Measurements from ENCODE around the gene C16orf90. TPM values are rescaled to one million over a fixed set of nuclear protein-coding genes. Genes with fewer than 3 reads are reported as not detected.
A peak's percentile ranks its signal among the peaks of the same experiment; 100 is the strongest.
"Not testable (repeated sequence)": the region's sequence is repeated elsewhere in the genome, so short reads cannot be mapped to it uniquely, and the experiment has no call there.

C16orf90 gene
- total RNA-seq, 2 donors from 2014 or later, result not detected

DNA sequence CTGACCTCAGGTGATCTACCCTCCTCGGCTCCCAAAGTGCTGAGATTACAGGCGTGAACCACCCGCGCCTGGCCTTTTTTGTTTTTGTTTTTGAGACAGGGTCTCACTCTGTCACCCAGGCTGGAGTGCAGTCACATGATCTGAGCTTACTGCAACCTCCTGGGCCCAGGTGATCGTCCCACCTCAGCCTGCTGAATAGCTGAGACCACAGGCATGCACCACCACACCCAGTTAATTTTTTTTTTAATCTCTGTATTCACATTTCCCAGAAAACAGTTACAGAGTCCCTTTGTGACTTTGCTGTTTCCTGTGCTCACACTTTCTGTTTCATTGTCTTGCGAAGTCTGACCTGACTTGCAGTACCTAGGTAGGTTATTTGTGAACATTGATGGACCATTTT is 8.2 kb upstream of the C16orf90 start:
- Mint-ChIP-seq H3K27ac (peak overlapping the region; percentile 69 to 72), H3K27me3 (no peaks in the 10 kb centered on the region), H3K4me1 (ENCODE audit: low read depth in 2 of 2) (peaks cover 28 to 39% of the 10 kb centered on the region in 2 donors), H3K9me3 (peaks cover 3% of the 10 kb centered on the region), H3K4me3 (peak overlapping the region; percentile 70), H3K36me3 (peaks cover 4% of the 10 kb centered on the region)
- ATAC-seq (peak in 1 of 2 donors; percentile 34), DNase-seq (ENCODE audit: low spot score) (peak; percentile 55)

- Mint-ChIP-seq H3K4me1 (ENCODE audit: low read depth in 2 of 2) (peaks cover 28 to 36% of the 10 kb centered on the region in 2 donors), H3K36me3 (no peaks in the 10 kb centered on the region), H3K4me3 (peak overlapping the region; percentile 84), H3K9me3 (peaks cover 3% of the 10 kb centered on the region), H3K27ac (peak overlapping the region; percentile 60 to 81), H3K27me3 (no peaks in the 10 kb centered on the region)
- ATAC-seq, result no peak
- DNase-seq (ENCODE audit: low spot score), result peak; percentile 23
Observed at GRCh38 chr16:3501783-3502400, 6.6 kb upstream of the C16orf90 start.

DNA sequence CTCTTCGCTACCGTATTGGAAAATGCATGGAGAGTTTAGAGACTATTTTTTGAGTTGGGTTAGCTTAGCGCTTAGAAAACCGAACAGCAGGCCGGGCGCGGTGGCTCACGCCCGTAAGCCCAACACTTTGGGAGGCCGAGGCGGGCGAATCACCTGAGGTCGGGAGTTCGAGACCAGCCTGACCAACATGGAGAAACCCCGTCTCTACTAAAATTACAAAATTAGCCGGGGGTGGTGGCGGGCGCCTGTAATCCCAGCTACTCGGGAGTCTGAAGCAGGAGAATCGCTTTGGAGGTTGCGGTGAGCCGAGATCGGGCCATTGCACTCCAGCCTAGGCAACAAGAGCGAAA is 6.1 kb upstream of the C16orf90 start:
- H3K4me3 Mint-ChIP-seq, result peak overlapping the region; percentile 84
- peaks cover 28 to 36% of the 10 kb centered on the region in 2 donors for H3K4me1 Mint-ChIP-seq (ENCODE audit: low read depth in 2 of 2)
- not testable (repeated sequence) for H3K9me3 Mint-ChIP-seq, ATAC-seq, H3K27me3 Mint-ChIP-seq, H3K36me3 Mint-ChIP-seq
- peak; percentile 23 for DNase-seq (ENCODE audit: low spot score)
- peak overlapping the region; percentile 60 to 81 for H3K27ac Mint-ChIP-seq

GRCh38 chr16:3498988-3499387 is 3.7 kb upstream of the C16orf90 start:
- Mint-ChIP-seq H3K27me3 (no peaks in the 10 kb centered on the region), H3K9me3 (peaks cover 3% of the 10 kb centered on the region), H3K4me3 (peak overlapping the region; percentile 3), H3K4me1 (ENCODE audit: low read depth in 2 of 2) (peaks cover 28 to 32% of the 10 kb centered on the region in 2 donors), H3K27ac (no peak overlapping the region), H3K36me3 (no peaks in the 10 kb centered on the region)
- DNase-seq (ENCODE audit: low spot score) (peak; percentile 31), ATAC-seq (no peak)

DNA sequence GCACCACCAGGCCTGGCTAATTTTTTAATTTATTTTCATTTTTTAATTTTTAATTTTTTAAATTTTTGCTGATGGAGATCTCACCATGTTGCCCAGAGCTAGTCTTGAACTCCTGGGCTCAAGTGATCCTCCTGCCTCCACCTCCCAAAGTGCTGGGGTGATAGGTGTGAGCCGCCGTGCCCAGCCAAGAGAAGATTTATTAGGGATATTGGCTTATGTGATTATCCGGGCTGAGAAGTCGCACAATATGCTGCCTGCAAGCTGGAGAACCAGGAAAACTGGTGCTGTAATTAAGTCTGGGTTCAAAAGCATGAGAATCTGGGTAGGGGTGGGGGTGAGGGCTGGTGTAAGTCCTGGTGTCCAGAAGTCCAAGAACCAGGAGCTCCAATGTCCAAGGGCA is 2.5 kb upstream of the C16orf90 start:
- H3K9me3 Mint-ChIP-seq, result peaks cover 3% of the 10 kb centered on the region
- no peaks in the 10 kb centered on the region for H3K27me3 Mint-ChIP-seq
- H3K36me3 Mint-ChIP-seq, result no peaks in the 10 kb centered on the region
- ATAC-seq (no peak), DNase-seq (ENCODE audit: low spot score) (no peak)
- no peak overlapping the region for H3K27ac Mint-ChIP-seq
- no peak overlapping the region for H3K4me3 Mint-ChIP-seq
- peaks cover 24% of the 10 kb centered on the region in 2 donors for H3K4me1 Mint-ChIP-seq (ENCODE audit: low read depth in 2 of 2)

DNA sequence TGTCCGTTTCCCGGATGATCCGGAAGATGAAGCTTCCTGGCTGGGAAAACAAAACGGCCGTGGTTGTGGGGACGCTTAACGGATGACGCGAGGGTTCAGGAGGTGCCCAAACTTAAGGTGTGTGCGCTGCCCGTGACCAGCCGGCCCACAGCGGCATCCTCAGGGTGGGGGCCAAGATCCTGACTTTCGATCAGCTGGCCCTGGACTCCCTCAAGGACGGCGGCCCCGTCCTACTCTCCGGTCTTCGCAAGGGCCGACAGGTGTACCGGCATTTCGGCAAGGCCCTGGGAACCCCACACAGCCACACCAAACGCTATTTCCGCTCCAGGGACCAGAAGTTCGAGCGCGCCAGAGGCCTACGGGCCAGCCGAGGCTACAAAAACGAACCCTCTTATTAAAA is 1.1 kb upstream of the C16orf90 start:
- Mint-ChIP-seq H3K9me3 (peaks cover 3% of the 10 kb centered on the region), H3K36me3 (no peaks in the 10 kb centered on the region), H3K4me1 (ENCODE audit: low read depth in 2 of 2) (peaks cover 13 to 16% of the 10 kb centered on the region in 2 donors), H3K27me3 (no peaks in the 10 kb centered on the region), H3K27ac (no peak overlapping the region), H3K4me3 (no peak overlapping the region)
- no peak for ATAC-seq
- DNase-seq (ENCODE audit: low spot score), result peak; percentile 38

GRCh38 chr16:3494386-3494973 is 809 bp downstream of the C16orf90 start:
- H3K27me3 Mint-ChIP-seq, result no peaks in the 10 kb centered on the region
- ATAC-seq (peak; percentile 34 to 41), DNase-seq (ENCODE audit: low spot score) (peak; percentile 49)
- H3K4me1 Mint-ChIP-seq (ENCODE audit: low read depth in 2 of 2), result peaks cover 2 to 4% of the 10 kb centered on the region in 2 donors
- H3K27ac Mint-ChIP-seq, result no peak overlapping the region
- no peaks in the 10 kb centered on the region for H3K36me3 Mint-ChIP-seq
- H3K9me3 Mint-ChIP-seq, result peaks cover 1% of the 10 kb centered on the region
- no peak overlapping the region for H3K4me3 Mint-ChIP-seq

GRCh38 chr16:3492356-3492755 is 2.9 kb downstream of the C16orf90 start:
- Mint-ChIP-seq H3K36me3 (no peaks in the 10 kb centered on the region), H3K27ac (no peak overlapping the region), H3K4me1 (ENCODE audit: low read depth in 2 of 2) (no peaks in the 10 kb centered on the region), H3K4me3 (no peak overlapping the region), H3K27me3 (no peaks in the 10 kb centered on the region), H3K9me3 (no peaks in the 10 kb centered on the region)
- DNase-seq (ENCODE audit: low spot score) (peak; percentile 57), ATAC-seq (no peak)

DNA sequence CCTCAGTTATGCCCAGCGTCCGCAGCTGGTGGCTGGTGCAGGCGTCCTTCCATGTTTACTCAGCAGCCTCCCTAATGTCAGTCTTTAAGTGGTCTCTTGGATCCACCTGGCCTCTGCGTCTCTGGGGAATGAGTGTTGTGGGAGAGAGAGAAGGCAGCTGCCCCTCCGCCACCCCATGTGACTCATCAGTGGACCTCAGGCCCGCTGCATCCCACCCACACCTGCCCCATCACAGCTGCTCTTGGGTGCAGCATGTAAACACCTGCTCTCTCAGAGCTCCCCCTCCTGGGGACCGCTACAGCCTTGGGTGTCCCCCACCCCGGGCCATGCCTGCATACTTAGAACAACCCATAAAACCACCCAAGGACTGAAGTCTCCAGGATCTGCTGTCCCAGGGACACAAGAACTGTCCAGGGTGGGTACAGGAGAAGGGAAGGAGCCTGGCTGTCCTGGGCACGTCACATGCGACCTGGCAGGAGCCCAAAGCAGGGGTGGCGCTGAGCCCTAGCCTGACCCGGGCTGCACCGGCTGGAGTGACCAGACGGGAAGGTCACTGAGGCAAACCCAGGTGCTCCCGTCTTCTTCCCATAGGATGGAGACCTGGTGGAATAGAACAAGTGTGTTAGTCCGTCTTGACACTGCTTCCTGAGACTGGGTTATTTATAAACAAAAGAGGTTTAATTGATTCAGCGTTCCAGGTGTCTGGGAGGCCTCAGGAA is 4.2 kb downstream of the C16orf90 start:
- Mint-ChIP-seq H3K4me1 (ENCODE audit: low read depth in 2 of 2) (no peaks in the 10 kb centered on the region), H3K27ac (no peak overlapping the region), H3K27me3 (no peaks in the 10 kb centered on the region), H3K36me3 (no peaks in the 10 kb centered on the region), H3K9me3 (no peaks in the 10 kb centered on the region), H3K4me3 (no peak overlapping the region)
- ATAC-seq (no peak), DNase-seq (ENCODE audit: low spot score) (no peak)

- Mint-ChIP-seq H3K27me3 (no peaks in the 10 kb centered on the region), H3K4me3 (no peak overlapping the region), H3K9me3 (no peaks in the 10 kb centered on the region), H3K36me3 (no peaks in the 10 kb centered on the region), H3K27ac (no peak overlapping the region), H3K4me1 (ENCODE audit: low read depth in 2 of 2) (no peaks in the 10 kb centered on the region)
- no peak for ATAC-seq
- DNase-seq (ENCODE audit: low spot score), result no peak
Observed at GRCh38 chr16:3488801-3489200, 6.5 kb downstream of the C16orf90 start.

- H3K27ac Mint-ChIP-seq, result no peak overlapping the region
- no peaks in the 10 kb centered on the region for H3K27me3 Mint-ChIP-seq
- peaks cover 8% of the 10 kb centered on the region for H3K36me3 Mint-ChIP-seq
- H3K4me3 Mint-ChIP-seq, result no peak overlapping the region
- peak in 1 of 2 donors; percentile 41 for ATAC-seq
- DNase-seq (ENCODE audit: low spot score), result no peak
- H3K4me1 Mint-ChIP-seq (ENCODE audit: low read depth in 2 of 2), result peaks cover 0 to 1% of the 10 kb centered on the region in 2 donors
- H3K9me3 Mint-ChIP-seq, result no peaks in the 10 kb centered on the region
Observed at GRCh38 chr16:3487521-3488410, 7.5 kb downstream of the C16orf90 start.

- no peaks in the 10 kb centered on the region for H3K9me3 Mint-ChIP-seq
- H3K36me3 Mint-ChIP-seq, result peaks cover 10% of the 10 kb centered on the region
- ATAC-seq (no peak), DNase-seq (ENCODE audit: low spot score) (no peak)
- H3K4me3 Mint-ChIP-seq, result no peak overlapping the region
- no peaks in the 10 kb centered on the region for H3K27me3 Mint-ChIP-seq
- H3K27ac Mint-ChIP-seq, result no peak overlapping the region
- H3K4me1 Mint-ChIP-seq (ENCODE audit: low read depth in 2 of 2), result peaks cover 0 to 4% of the 10 kb centered on the region in 2 donors
Observed at GRCh38 chr16:3486506-3487215, 8.6 kb downstream of the C16orf90 start.

GRCh38 chr16:3485821-3486505 is 9.3 kb downstream of the C16orf90 start:
- Mint-ChIP-seq H3K9me3 (no peaks in the 10 kb centered on the region), H3K4me1 (ENCODE audit: low read depth in 2 of 2) (peaks cover 0 to 9% of the 10 kb centered on the region in 2 donors), H3K4me3 (no peak overlapping the region), H3K36me3 (peaks cover 10% of the 10 kb centered on the region), H3K27ac (no peak overlapping the region), H3K27me3 (no peaks in the 10 kb centered on the region)
- peak in 1 of 2 donors; percentile 11 for ATAC-seq
- DNase-seq (ENCODE audit: low spot score), result no peak

Measured in natural killer cell treated with Interleukin-12 subunit alpha and Interleukin-12 subunit beta and Interleukin-15 and Interleukin-18, amount 100 ng/mL, for 72 hours (primary cell).